Measurements from ENCODE around the gene TRAF2. TPM values are rescaled to one million over a fixed set of nuclear protein-coding genes. Genes with fewer than 3 reads are reported as not detected.

TRAF2 gene
- total RNA-seq, 1 donor from 2014 or later = 67.4 TPM

DNA sequence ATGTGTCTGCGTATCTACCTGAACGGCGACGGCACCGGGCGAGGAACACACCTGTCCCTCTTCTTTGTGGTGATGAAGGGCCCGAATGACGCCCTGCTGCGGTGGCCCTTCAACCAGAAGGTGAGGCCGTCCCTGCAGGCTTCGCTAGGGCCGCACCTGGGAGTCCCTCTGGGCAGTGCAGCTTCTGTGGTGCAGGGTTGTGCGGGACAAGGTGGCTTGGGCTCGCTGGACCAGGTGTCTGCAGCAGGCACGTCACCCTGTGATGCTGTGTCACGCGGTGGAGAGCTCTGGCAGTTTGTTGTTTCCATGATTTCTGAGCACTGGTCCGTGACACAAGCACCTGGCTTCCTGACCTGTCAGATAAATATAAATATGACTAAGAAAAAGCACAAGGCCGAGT is 37.6 kb downstream of the TRAF2 start:
- Mint-ChIP-seq H3K27ac (no peak overlapping the region), H3K4me1 (ENCODE audit: low read depth) (peaks cover 5% of the 10 kb centered on the region), H3K27me3 (ENCODE audit: insufficient read depth) (no peaks in the 10 kb centered on the region), H3K4me3 (no peak overlapping the region), H3K9me3 (no peaks in the 10 kb centered on the region), H3K36me3 (ENCODE audit: low read depth) (peaks cover 40% of the 10 kb centered on the region)
- DNase-seq (ENCODE audit: low spot score) = no peak
- intact Hi-C loops (cut with micrococcal nuclease) = no loop called here

GRCh38 chr9:136925414-136926153 is 39.3 kb downstream of the TRAF2 start:
- Mint-ChIP-seq H3K36me3 (ENCODE audit: low read depth) (peaks cover 34% of the 10 kb centered on the region), H3K27me3 (ENCODE audit: insufficient read depth) (no peaks in the 10 kb centered on the region), H3K9me3 (no peaks in the 10 kb centered on the region), H3K4me1 (ENCODE audit: low read depth) (peaks cover 5% of the 10 kb centered on the region), H3K4me3 (no peak overlapping the region), H3K27ac (no peak overlapping the region)
- intact Hi-C loops (cut with micrococcal nuclease) = no loop called here
- no peak for DNase-seq (ENCODE audit: low spot score)

GRCh38 chr9:136926154-136926704 is 39.9 kb downstream of the TRAF2 start:
- intact Hi-C loops (cut with micrococcal nuclease) = no loop called here
- H3K4me3 Mint-ChIP-seq = no peak overlapping the region
- H3K27ac Mint-ChIP-seq = no peak overlapping the region
- H3K36me3 Mint-ChIP-seq (ENCODE audit: low read depth) = peaks cover 31% of the 10 kb centered on the region
- H3K4me1 Mint-ChIP-seq (ENCODE audit: low read depth) = peaks cover 5% of the 10 kb centered on the region
- no peaks in the 10 kb centered on the region for H3K9me3 Mint-ChIP-seq
- no peaks in the 10 kb centered on the region for H3K27me3 Mint-ChIP-seq (ENCODE audit: insufficient read depth)
- DNase-seq (ENCODE audit: low spot score) = no peak

GRCh38 chr9:136926749-136927148 is 40.4 kb downstream of the TRAF2 start:
- Mint-ChIP-seq H3K36me3 (ENCODE audit: low read depth) (peaks cover 33% of the 10 kb centered on the region), H3K4me1 (ENCODE audit: low read depth) (peaks cover 6% of the 10 kb centered on the region), H3K27ac (no peak overlapping the region), H3K9me3 (no peaks in the 10 kb centered on the region), H3K4me3 (no peak overlapping the region), H3K27me3 (ENCODE audit: insufficient read depth) (no peaks in the 10 kb centered on the region)
- intact Hi-C loops (cut with micrococcal nuclease) = no loop called here
- no peak for DNase-seq (ENCODE audit: low spot score)

DNA sequence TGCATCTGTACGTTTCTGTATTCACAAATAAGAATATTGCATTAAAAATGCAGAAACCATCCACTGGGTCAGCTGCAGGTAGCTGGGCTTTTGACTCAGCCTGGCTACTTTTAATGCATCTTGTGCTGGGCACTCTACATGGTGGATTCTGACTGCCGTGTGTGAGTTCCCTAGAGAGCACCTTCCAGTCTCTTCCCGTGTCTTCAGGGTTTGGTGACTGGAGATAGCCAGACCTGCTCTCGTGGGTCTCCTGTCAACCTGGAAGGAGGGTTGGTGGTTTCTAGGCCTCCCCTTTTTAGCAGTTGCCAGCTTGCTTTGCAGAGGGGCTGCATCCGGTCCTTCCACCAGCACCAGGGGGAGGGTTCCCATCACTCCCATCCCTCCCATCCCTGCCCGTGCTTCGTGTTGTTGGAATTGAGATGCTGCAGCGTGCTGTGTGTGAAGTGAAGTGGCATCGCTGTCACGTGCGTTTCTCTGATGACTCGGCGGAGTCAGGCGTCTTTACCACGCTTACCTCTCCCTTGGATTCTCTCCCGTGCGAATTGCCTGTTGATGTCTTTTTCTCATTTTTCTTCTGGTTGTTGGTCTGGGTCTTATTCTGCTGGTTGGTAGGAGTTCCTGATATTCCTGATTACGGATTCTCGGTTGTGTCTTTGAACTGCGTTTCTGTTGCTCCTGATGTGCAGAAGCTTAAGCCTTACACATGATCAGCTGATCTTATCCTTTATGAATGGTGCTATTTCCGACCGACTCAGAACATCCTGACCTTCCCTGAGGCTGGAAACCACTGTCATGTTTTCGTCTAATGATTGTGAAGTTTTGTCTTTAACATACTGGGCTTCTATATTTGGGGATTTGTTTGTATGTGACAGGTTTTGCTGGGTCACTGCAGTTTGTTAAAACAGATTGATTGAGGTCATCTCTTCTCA is 41.3 kb downstream of the TRAF2 start:
- no peaks in the 10 kb centered on the region for H3K9me3 Mint-ChIP-seq
- H3K36me3 Mint-ChIP-seq (ENCODE audit: low read depth) = peaks cover 32% of the 10 kb centered on the region
- no peak for DNase-seq (ENCODE audit: low spot score)
- peak overlapping the region; percentile 25 for H3K27ac Mint-ChIP-seq
- no peaks in the 10 kb centered on the region for H3K27me3 Mint-ChIP-seq (ENCODE audit: insufficient read depth)
- no peak overlapping the region for H3K4me3 Mint-ChIP-seq
- intact Hi-C loops (cut with micrococcal nuclease) = no loop called here
- peaks cover 15% of the 10 kb centered on the region for H3K4me1 Mint-ChIP-seq (ENCODE audit: low read depth)

- H3K27me3 Mint-ChIP-seq (ENCODE audit: insufficient read depth) = no peaks in the 10 kb centered on the region
- H3K27ac Mint-ChIP-seq = peak overlapping the region; percentile 44
- H3K4me1 Mint-ChIP-seq (ENCODE audit: low read depth) = peaks cover 24% of the 10 kb centered on the region
- no peaks in the 10 kb centered on the region for H3K9me3 Mint-ChIP-seq
- no peak for DNase-seq (ENCODE audit: low spot score)
- H3K4me3 Mint-ChIP-seq = no peak overlapping the region
- H3K36me3 Mint-ChIP-seq (ENCODE audit: low read depth) = peaks cover 40% of the 10 kb centered on the region
- intact Hi-C loops (cut with micrococcal nuclease) = no loop called here
These were observed 42.3 kb downstream of the TRAF2 start for GRCh38 chr9:136928591-136928990.

- H3K36me3 Mint-ChIP-seq (ENCODE audit: low read depth) = peaks cover 40% of the 10 kb centered on the region
- intact Hi-C loops (cut with micrococcal nuclease) = no loop called here
- peaks cover 24% of the 10 kb centered on the region for H3K4me1 Mint-ChIP-seq (ENCODE audit: low read depth)
- DNase-seq (ENCODE audit: low spot score) = no peak
- H3K4me3 Mint-ChIP-seq = no peak overlapping the region
- no peak overlapping the region for H3K27ac Mint-ChIP-seq
- no peaks in the 10 kb centered on the region for H3K9me3 Mint-ChIP-seq
- H3K27me3 Mint-ChIP-seq (ENCODE audit: insufficient read depth) = no peaks in the 10 kb centered on the region
These were observed 43.7 kb downstream of the TRAF2 start for GRCh38 chr9:136930014-136930413.

DNA sequence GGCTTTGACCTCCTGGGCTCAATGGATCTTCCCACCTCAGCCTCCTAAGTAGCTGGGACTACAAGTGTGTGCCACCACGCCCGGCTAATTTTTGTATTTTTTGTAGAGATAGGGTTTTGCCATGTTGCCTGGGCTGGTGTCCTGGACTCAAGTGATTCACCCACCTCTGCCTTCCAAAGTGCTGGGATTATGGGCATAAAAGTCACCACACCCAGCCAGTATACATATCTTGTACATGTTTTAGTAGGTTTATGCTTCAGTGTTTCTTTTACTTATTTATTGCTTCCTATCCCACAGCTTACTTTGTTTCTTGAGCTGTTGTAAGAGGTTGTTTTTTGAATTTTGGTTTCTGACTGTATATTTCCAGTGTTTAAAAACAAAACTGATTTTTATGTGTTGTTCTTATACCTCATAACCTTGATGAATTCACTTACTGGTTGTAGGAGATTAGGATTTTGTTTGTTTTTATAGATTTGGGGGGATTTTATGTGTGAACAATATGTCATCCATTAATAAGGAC is 45.4 kb downstream of the TRAF2 start:
- H3K36me3 Mint-ChIP-seq (ENCODE audit: low read depth) = peaks cover 41% of the 10 kb centered on the region
- H3K27me3 Mint-ChIP-seq (ENCODE audit: insufficient read depth) = no peaks in the 10 kb centered on the region
- H3K27ac Mint-ChIP-seq = peak overlapping the region; percentile 68
- intact Hi-C loops (cut with micrococcal nuclease) = no loop called here
- H3K4me3 Mint-ChIP-seq = no peak overlapping the region
- no peak for DNase-seq (ENCODE audit: low spot score)
- H3K4me1 Mint-ChIP-seq (ENCODE audit: low read depth) = peaks cover 24% of the 10 kb centered on the region
- no peaks in the 10 kb centered on the region for H3K9me3 Mint-ChIP-seq

GRCh38 chr9:136934277-136934676 is 48.0 kb downstream of the TRAF2 start:
- intact Hi-C loops (cut with micrococcal nuclease) = no loop called here
- Mint-ChIP-seq H3K4me3 (no peak overlapping the region), H3K27me3 (ENCODE audit: insufficient read depth) (no peaks in the 10 kb centered on the region), H3K27ac (peak overlapping the region; percentile 40), H3K4me1 (ENCODE audit: low read depth) (peaks cover 22% of the 10 kb centered on the region), H3K9me3 (no peaks in the 10 kb centered on the region), H3K36me3 (ENCODE audit: low read depth) (peaks cover 36% of the 10 kb centered on the region)
- no peak for DNase-seq (ENCODE audit: low spot score)

- H3K27me3 Mint-ChIP-seq (ENCODE audit: insufficient read depth) = no peaks in the 10 kb centered on the region
- peaks cover 36% of the 10 kb centered on the region for H3K36me3 Mint-ChIP-seq (ENCODE audit: low read depth)
- no peak for DNase-seq (ENCODE audit: low spot score)
- H3K4me3 Mint-ChIP-seq = no peak overlapping the region
- no peak overlapping the region for H3K27ac Mint-ChIP-seq
- H3K4me1 Mint-ChIP-seq (ENCODE audit: low read depth) = peaks cover 22% of the 10 kb centered on the region
- no peaks in the 10 kb centered on the region for H3K9me3 Mint-ChIP-seq
- intact Hi-C loops (cut with micrococcal nuclease) = no loop called here
These were observed 49.3 kb downstream of the TRAF2 start for GRCh38 chr9:136935651-136936050.

DNA sequence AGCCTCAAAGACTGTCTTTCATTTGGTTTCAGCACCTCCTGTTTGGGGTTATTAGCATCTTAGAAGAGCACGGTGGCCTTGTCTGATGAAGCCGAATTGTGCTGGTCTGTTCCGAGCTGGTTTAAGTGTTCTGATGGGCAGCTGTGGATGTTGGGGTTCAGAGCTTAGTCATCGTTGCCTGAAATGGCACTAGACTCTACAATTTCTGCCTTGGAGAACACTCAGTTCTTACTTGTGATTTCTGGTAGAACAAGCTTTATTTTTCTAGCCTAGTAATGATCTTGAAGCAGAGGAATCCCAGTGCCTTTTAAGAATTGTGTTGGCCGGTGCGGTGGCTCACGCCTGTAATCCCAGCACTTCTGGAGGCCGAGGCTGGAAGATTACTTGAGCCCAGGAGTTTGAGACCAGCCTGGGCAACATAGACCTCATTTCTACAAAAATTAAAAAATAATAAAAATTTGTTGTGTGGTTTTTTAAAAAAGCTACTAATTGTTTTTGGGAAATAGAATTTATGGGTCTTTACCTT is 50.4 kb downstream of the TRAF2 start:
- no peaks in the 10 kb centered on the region for H3K9me3 Mint-ChIP-seq
- intact Hi-C loops (cut with micrococcal nuclease) = no loop called here
- H3K27me3 Mint-ChIP-seq (ENCODE audit: insufficient read depth) = no peaks in the 10 kb centered on the region
- H3K4me3 Mint-ChIP-seq = no peak overlapping the region
- no peak for DNase-seq (ENCODE audit: low spot score)
- H3K27ac Mint-ChIP-seq = no peak overlapping the region
- peaks cover 21% of the 10 kb centered on the region for H3K4me1 Mint-ChIP-seq (ENCODE audit: low read depth)
- peaks cover 39% of the 10 kb centered on the region for H3K36me3 Mint-ChIP-seq (ENCODE audit: low read depth)

DNA sequence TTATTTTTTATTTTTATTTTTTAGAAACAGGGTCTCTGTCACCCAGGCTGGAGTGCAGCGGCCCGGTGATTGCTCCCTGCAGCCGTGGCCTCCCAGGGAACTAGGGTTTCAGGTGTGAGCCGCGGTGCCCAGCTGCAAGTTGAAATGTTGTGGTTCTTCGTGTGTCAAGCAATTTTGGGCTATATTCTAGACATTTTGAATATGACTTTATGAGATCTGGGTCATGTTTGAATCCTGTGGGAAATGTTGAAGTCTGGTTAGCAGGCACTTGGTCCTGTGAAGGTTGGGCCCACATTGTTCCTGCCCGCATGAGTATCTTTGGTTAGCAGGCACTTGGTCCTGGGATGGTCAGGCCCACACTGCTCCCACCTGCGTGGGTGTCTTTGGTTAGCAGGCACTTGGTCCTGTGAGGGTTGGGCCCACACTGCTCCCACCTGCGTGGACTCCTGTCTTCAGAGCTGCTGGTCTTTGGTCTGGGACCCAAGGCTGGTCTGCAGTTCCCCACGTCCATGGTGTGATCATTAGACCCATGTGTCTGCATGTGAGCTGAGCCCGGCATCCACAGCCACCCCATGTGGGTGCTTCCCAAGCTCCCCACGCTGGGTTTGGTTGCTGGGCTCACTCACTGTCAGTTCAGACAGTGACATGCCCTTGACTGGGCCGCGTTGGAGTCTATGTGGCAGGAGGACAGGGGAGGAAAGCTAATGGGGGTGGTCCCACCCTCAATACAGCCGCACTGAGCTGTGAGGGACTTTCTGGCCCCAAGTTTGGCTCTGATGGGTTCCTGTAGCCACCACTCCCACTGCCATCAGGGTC is 51.1 kb downstream of the TRAF2 start:
- H3K4me3 Mint-ChIP-seq = no peak overlapping the region
- DNase-seq (ENCODE audit: low spot score) = no peak
- H3K27me3 Mint-ChIP-seq (ENCODE audit: insufficient read depth) = no peaks in the 10 kb centered on the region
- H3K4me1 Mint-ChIP-seq (ENCODE audit: low read depth) = peaks cover 14% of the 10 kb centered on the region
- no peaks in the 10 kb centered on the region for H3K9me3 Mint-ChIP-seq
- peaks cover 37% of the 10 kb centered on the region for H3K36me3 Mint-ChIP-seq (ENCODE audit: low read depth)
- peak overlapping the region; percentile 67 for H3K27ac Mint-ChIP-seq
- intact Hi-C loops (cut with micrococcal nuclease) = no loop called here

Data from activated T-helper 1 cell treated with anti-CD3 and anti-CD28 coated beads, Interleukin-12 subunit alpha, Interleukin-12 subunit beta, Interleukin-2, Interleukin-4 antibody, amounts not matched to agents 30 ng/mL and 10 ng/mL and 1 ng/mL, durations not matched to agents 14 hours and 24 hours and 36 hours (primary cell).